GM18502 (cell line): ENCODE data around the gene PDZD7.

Source experiments
- ATAC-seq: cut with Tn5 transposase; IDR thresholded peaks from one replicate; pipeline ENCODE4 v1.9.1; 2021; ENCODE audit warnings: mild to moderate bottlenecking; ENCODE audit not compliant: unreplicated experiment, poor library complexity

PDZD7 gene

GRCh38 chr10:101022967-101023705 lies 7.8 kb downstream of the PDZD7 start:
- ATAC-seq, result no peak

GRCh38 chr10:101021692-101022251 lies 9.2 kb downstream of the PDZD7 start:
- ATAC-seq, result no peak

- no peak for ATAC-seq
These were observed 9.7 kb downstream of the PDZD7 start for GRCh38 chr10:101021239-101021638.

- ATAC-seq, result no peak
These were observed 10.4 kb downstream of the PDZD7 start for GRCh38 chr10:101020427-101021075.

GRCh38 chr10:101019440-101019703 lies 11.6 kb downstream of the PDZD7 start:
- no peak for ATAC-seq

- no peak for ATAC-seq
These were observed 12.1 kb downstream of the PDZD7 start for GRCh38 chr10:101018600-101019439.

DNA sequence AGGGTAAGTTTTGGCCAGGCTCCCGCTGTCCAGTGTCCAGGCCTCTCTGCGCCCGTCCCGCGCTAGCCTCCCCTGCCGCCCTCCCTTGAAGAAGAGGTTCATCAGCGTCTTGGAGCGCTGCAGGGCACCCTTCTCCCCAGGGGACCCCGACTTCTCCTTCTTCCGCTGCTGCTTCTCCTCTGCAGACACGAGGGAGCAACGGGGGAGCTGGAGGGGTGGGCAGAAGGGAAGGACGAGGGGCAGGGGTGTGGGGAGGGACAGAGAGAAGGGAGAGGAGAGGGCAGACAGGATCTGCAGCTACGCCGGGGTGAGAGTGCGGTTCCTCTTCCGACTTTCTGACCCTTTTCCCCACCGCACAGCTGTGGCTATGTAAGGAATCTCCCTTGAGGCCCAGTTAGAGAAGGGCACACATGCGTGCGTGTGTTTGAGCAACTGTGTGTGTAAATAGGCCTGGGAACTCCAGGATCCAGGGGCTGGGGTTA lies 12.8 kb downstream of the PDZD7 start:
- ATAC-seq, result no peak

DNA sequence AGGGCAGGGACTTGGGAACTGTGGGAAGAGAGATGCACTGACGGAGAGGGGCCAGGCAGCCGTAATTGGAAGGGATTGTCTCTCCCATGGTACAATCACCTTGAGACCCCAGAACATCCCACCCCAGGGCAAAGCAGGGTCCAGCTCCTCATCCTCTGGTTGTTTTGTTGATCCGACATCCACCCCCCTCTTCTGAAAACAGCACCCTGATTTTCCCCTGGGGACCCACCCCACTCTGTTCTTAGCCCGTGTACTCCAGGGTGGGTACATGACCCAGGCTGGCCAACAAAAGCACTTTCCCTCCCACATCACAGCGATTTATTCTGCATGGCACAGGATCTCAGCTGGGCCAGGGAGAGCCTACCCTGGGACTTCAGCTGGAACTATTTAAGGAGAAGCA lies 14.1 kb downstream of the PDZD7 start:
- no peak for ATAC-seq

DNA sequence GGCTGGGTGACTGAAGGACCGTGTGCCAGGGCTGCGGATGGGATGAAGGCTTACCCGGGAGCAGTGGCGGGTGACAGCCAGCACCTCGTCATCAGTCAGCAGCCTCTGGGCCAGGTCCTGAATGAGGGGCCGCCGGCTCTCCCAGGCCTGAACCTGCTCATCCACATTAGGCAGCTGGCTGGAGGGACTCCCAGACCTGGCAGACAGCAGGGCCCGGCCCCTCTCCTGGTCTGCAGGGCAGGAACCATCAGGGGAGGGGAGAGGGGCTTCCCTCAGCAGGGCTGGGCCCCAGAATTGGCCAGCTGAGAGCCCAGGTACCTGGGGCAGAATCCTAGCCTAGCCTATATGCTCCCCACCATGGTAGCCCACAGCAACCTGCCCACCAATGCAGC lies 15.4 kb downstream of the PDZD7 start:
- ATAC-seq, result no peak

DNA sequence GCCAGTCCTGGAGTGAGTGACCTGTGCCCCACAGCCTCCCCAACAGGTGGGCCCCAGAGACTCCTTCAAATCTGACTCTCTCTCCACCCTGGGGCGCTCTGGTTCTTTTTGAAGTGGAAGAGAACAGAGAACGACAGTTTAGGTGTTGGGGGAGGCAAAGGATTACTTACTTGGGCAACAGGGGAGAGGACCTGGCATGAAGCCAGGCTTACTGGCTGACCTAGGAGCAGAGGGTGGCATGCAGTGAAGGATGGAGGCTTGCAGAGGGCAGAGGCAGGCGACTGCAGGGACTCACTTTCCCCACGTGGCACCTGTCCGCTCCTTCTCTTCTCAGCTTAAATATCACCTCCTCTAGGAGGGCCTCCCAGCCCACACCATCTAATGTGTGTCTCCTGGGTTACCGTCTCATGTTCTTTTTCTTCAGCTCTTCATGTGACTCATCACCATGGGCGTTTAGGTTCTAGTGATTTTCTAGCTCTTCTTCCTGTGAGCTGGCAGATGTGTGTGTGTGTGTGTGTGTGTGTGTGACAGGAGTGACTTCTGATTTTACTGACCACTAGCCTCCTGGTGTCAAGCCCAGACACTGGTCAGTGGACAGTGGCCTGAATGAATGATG lies 15.9 kb downstream of the PDZD7 start:
- ATAC-seq, result no peak

GRCh38 chr10:101014230-101014884 lies 16.6 kb downstream of the PDZD7 start:
- no peak for ATAC-seq

GRCh38 chr10:101013365-101013825 lies 17.5 kb downstream of the PDZD7 start:
- no peak for ATAC-seq

- peak; percentile 87 for ATAC-seq
These were observed 18.2 kb downstream of the PDZD7 start for GRCh38 chr10:101012525-101013364.

DNA sequence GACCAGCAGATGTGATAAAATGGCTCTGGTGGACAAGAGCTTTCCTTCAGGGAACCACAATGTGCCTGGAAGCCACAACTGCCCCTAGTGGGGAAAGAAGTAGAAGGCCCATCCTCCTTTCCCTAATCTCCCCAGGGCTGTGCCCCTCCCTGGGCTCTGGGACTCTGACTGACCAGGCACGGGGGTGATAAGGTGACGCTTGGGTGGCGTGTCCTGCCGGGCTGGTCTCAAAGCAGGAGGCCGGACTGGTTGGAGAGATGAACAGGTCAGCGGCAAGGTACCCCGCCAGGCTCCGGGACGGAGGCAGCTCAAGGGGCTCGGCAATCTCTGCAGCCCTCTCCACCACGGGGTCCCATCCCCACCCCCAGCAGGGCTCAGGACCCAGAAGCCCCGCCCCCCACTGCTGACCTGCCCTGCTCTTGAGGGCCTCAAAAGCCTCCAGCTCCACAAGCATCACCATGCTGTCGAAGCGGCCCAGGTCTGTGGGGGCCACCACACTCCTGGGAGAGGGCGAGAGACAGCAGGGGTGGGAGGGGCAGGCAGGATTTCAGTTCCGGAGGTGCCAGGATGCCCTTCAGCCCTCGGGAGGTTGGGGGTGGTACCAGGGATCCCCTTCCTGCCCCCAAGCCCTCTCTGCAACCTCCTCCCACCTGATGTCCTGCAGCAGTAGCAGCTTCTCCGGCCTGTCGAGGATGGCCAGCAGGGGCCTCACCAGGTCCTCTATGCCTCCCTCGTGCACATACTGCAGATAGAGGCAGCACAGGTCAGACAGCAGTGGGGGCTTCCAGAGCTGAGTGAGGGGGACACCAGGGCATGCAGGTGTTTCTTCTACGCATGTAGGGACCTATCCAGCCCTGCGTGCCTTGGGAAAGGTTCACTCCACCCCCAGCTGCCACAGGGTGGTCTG lies 19.2 kb downstream of the PDZD7 start:
- no peak for ATAC-seq

DNA sequence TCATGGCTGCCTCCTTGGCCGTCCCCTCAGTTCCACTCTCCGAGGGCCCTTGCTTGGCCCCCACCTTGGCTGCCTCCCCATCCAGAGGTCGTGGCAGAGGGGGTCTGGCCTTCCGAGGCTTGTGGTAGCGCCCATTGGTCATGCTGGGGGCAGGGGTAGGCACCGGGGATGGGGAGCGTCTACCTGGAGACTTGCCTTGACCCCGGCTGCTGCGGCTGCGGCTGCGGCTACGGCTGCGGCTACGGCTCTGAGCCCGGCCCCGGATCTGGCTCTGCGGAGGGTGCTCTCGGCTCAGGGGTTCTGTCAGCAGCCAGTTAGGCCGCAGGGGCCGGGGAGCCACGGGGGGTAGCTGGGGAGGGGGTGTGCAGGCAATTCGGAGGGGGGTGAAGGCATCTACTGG lies 20.6 kb downstream of the PDZD7 start:
- no peak for ATAC-seq

DNA sequence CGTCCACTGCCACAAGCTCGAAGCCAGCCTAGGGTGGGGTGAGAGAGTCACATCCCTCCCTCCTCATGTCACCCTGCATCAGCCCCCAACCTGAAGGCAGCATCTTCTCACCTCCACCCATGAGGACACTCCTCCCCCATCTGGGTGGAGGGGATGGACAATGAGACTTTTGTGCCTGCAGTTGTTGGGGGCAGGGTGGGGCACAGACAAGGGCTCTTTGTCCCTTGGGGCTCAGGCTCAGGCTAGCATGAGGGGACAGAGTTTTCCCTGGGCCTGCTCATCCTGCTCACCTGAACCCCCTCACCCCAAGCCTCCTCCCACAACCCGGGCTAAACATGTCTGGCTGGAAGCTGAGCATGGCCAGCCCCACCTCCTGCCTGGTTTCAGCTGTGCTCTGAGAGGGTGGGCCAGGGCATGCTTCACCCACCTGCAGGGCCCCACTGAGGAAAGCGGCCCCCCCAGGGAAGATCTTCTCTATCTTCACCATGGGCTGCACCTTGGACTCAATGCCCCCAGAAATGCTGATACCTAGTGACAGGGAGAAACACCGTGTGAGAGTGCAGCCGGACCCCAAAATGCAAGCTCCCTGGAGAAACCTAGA lies 22.0 kb downstream of the PDZD7 start:
- no peak for ATAC-seq

DNA sequence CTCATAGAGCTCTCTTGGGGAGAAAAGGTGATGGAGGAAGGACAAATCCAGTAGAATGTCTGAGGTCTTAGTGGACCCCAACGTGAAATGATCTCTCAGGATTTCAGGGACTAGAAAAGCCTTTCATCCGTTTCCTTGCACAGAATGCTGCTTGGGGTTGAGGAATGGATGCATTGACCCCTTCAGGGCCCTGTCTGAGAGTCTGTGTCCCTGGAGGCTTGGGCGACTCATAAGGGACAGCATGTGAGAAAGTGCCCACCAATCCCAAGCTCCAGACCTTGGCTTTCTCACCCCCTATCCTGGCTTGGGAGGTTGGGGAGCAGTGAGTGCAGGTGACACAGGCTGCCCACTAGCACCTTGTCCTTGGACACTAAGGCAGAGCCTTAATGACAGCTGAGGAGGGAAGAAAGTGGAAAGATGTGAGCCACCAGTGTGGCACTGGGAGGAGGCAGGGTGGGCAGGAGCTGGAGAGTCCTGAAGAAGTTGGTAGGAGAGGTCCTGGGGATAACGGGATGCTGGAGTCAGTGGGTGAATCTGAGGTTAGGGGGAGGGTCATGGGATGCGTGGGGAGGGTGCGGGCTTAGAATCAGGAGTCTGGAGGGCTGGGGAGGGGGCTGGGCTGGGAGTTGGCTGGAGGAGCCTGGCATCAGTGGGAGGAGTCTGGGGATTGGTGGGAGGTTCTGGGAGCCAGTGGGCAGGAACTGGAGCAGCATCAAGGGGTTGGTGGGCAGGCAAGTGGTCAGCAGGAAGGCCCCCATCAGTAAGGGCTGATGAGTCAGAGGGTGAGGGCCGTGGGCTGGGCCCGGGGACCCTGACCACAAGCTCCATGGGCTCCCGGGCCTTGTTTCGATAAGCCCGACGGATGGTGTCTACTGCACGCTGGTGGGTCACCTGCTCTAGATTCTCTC lies 22.8 kb downstream of the PDZD7 start:
- ATAC-seq, result no peak
